RWPE2 (cell line): ENCODE data around the gene TMEM131.

ENCODE experiments used
- ATAC-seq: fragments of 200-7000 bp; cut with Tn5 transposase; 3 replicates; pipeline ENCODE4 v1.9.1; 2021; ENCODE audit warnings: low read depth
- DNase-seq: peaks from one replicate; pipeline ENCODE4 v3.0.0-alpha.2; 2020; ENCODE audit warnings: low spot score
- H3K27ac ChIP-seq: fragments of 450-650 bp; 2 replicates; pipeline ENCODE4 v1.5.1; 2017; ENCODE audit warnings: mild to moderate bottlenecking; ENCODE audit not compliant: poor library complexity, severe bottlenecking
- H3K27me3 ChIP-seq: fragments of 250-450 bp; sonication (Bioruptor Pico); 2 replicates; pipeline ENCODE4 v1.5.1; 2021; ENCODE audit warnings: mild to moderate bottlenecking, moderate library complexity; ENCODE audit not compliant: insufficient read depth, poor library complexity, severe bottlenecking
- H3K36me3 ChIP-seq: fragments of 250-450 bp; sonication (Bioruptor Pico); 2 replicates; pipeline ENCODE4 v1.5.1; 2020; ENCODE audit warnings: low read depth, mild to moderate bottlenecking, moderate library complexity
- H3K4me1 ChIP-seq: fragments of 250-450 bp; sonication (Bioruptor Pico); 2 replicates; pipeline ENCODE4 v1.5.1; 2021; ENCODE audit warnings: mild to moderate bottlenecking, moderate library complexity; ENCODE audit not compliant: insufficient read depth, poor library complexity, severe bottlenecking
- H3K4me3 ChIP-seq: fragments of 250-450 bp; sonication (Bioruptor Pico); 2 replicates; pipeline ENCODE4 v1.5.1; 2021; ENCODE audit warnings: mild to moderate bottlenecking, moderate library complexity; ENCODE audit not compliant: severe bottlenecking
- H3K9me3 ChIP-seq: fragments of 250-450 bp; sonication (Bioruptor Pico); 2 replicates; pipeline ENCODE4 v1.5.1; 2021; ENCODE audit warnings: mild to moderate bottlenecking, moderate library complexity; ENCODE audit not compliant: severe bottlenecking
- CTCF ChIP-seq: fragments of 450-650 bp; IDR thresholded peaks from one replicate; pipeline ENCODE4 v1.5.1; 2017; ENCODE audit warnings: mild to moderate bottlenecking, moderate library complexity; ENCODE audit not compliant: poor library complexity, severe bottlenecking

The TMEM131 gene

DNA sequence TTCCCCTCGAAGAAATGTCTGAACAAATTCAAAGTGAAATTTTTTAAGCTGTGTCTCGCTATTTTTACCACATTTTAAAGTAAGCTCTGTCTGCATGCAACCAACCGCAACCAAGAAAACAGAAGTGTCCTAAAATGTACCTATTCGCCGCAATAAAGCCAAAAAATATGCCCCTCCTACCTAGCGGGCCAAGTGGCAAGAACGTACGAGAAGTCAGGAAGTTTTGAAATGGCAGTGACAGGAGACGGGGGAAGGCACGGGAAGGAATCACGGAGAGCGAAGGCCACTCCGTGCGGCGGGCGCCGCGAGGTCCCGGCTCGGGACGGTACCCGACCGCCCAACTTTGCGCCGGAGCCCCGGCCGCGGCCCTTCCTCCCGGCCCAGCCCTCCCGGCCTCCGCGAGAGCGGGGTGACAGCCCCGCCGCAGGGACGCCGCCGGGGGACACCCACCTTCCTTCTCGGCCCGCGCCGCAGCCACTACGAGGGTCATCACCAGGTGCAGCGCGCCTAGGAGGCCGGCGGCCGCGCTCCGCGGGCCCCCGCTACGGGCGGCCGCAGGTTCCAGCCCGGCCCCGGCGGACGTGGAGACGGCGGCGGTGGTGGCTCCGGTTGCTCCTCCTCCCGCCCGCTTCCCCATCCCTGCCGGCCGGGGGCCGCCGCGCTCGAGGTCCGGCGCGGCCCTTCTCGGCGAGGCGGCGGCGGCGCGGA lies 568 bp downstream of the TMEM131 start:
- TF ChIP-seq CTCF: no peak
- DNase-seq (no peak), ATAC-seq (peak; percentile 37)
- Histone ChIP-seq H3K27me3 (no peaks in the 10 kb centered on the region), H3K4me1 (peaks cover 12% of the 10 kb centered on the region), H3K36me3 (no peaks in the 10 kb centered on the region), H3K27ac (peak overlapping the region; percentile 86), H3K4me3 (peak overlapping the region; percentile 77), H3K9me3 (no peaks in the 10 kb centered on the region)

DNA sequence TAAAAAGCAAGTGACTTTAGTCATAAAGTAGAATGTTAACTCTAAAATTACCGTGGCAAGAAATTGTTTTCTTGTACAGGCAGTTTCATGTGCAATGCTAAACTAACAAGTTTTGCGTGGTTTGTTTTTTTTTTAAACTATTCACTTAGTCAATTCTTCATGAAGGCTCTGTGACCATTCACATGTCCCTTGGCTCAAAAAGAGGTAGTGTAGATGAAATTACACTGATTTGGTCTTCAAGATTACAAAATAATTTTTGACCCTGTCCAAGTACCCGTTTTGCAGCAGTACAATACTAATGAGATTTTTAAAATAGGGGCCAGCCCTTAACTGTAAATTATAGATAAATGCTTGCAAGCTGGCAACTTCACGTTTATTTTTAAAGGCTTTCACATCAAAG lies 1.3 kb downstream of the TMEM131 start:
- Histone ChIP-seq H3K36me3 (no peaks in the 10 kb centered on the region), H3K27ac (peak overlapping the region; percentile 86), H3K4me3 (peak overlapping the region; percentile 77), H3K9me3 (no peaks in the 10 kb centered on the region), H3K4me1 (peaks cover 12% of the 10 kb centered on the region), H3K27me3 (no peaks in the 10 kb centered on the region)
- DNase-seq: no peak
- no peak for TF ChIP-seq CTCF
- no peak for ATAC-seq

DNA sequence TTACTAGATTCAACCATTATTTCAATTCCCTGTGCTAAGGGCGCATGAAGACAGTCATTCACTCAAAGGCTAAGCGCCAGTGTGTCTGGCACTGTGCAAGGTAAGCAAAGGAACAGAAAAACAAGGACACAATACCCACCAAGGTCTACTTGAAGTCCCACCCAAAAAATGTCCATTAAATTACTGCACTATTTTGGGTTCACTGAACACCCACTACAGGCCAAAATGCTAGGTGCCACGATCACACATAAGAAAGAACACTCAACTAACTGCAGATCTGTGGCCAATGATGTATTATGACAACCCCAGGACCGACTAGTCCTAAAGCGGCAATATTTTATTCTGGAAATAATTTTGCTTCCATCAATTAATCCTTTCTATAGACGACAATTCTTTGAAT lies 1.8 kb downstream of the TMEM131 start:
- H3K4me3 ChIP-seq: peak overlapping the region; percentile 77
- no peak for TF ChIP-seq CTCF
- no peaks in the 10 kb centered on the region for H3K36me3 ChIP-seq
- DNase-seq (no peak), ATAC-seq (no peak)
- H3K4me1 ChIP-seq: peaks cover 12% of the 10 kb centered on the region
- H3K27ac ChIP-seq: peak overlapping the region; percentile 86
- no peaks in the 10 kb centered on the region for H3K27me3 ChIP-seq
- no peaks in the 10 kb centered on the region for H3K9me3 ChIP-seq

DNA sequence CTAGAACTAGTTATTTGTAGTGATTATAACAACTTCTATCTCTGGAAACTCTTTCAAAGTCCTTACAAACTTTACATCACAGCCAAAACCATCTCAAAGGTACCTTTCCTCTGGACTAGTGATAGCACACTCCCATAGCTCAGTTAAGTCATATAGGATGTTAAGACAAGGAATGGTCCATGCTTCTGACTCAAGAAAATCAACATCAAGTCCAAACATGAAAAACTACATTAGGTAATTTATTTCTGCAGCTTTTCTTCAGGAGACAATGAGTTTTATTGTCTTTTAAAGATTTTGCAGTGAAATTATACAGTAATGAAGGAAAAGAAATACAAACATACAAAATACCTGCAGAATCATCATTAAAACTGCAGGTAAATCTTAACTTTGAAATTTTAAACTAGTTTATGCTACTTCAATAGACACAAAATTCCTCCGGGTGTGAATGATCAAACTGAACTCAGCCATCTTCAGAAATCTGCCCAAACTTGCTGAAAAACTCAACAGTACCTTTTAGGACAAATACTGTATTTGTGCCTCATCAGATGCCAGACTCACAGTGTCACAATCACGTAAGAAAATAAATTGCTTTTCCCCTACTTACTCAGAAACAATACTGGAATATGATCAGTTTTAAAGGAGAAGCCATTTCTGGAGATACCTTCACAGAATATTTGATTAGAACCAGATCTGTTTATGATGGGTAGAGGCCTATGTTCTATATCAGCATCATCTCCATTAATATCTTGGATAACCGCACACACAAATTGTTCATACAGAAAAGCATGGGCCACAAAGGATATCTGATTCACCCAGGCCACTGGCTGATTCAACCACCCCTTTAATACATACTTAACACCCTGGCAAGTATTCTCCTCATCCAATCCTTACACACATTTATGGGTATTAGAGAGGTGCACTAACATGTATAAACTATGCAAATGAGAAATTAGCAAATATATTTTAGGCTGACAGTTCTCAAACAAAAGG lies 2.6 kb downstream of the TMEM131 start:
- peak overlapping the region; percentile 77 for H3K4me3 ChIP-seq
- no peak for DNase-seq

More for the DNA sequence above, 2.6 kb downstream of the TMEM131 start:
- TF ChIP-seq CTCF: no peak
- H3K4me1 ChIP-seq: peaks cover 12% of the 10 kb centered on the region
- no peaks in the 10 kb centered on the region for H3K27me3 ChIP-seq
- no peak for ATAC-seq
- no peaks in the 10 kb centered on the region; the same call in 1 of the 2 replicates for H3K36me3 ChIP-seq
- no peaks in the 10 kb centered on the region for H3K9me3 ChIP-seq
- H3K27ac ChIP-seq: peak overlapping the region; percentile 86
